ENCODE results near the gene PDIA5.

The PDIA5 gene

GRCh38 chr3:123120573-123120972, 53.7 kb downstream of the PDIA5 start:
- DNase-seq = no peak

DNA sequence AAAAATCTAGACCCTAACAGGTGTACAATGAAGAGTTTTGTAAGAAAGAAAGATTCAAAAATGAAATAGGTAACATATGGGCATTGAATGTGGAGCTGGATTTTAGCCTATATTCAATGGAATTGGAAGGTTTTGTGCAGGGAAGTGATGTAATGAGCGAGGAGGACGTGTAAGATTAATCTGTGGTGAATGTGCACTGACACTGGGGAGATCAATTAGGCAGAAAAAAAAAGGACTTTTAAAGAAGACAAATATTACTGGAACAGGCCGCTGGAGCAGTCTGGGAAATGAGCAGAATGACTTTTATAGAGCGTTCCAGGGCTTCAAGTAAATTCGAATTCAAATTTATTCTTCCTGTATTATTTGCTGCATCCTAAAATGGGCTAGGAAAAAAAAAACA, 55.2 kb downstream of the PDIA5 start:
- no peak for DNase-seq

DNA sequence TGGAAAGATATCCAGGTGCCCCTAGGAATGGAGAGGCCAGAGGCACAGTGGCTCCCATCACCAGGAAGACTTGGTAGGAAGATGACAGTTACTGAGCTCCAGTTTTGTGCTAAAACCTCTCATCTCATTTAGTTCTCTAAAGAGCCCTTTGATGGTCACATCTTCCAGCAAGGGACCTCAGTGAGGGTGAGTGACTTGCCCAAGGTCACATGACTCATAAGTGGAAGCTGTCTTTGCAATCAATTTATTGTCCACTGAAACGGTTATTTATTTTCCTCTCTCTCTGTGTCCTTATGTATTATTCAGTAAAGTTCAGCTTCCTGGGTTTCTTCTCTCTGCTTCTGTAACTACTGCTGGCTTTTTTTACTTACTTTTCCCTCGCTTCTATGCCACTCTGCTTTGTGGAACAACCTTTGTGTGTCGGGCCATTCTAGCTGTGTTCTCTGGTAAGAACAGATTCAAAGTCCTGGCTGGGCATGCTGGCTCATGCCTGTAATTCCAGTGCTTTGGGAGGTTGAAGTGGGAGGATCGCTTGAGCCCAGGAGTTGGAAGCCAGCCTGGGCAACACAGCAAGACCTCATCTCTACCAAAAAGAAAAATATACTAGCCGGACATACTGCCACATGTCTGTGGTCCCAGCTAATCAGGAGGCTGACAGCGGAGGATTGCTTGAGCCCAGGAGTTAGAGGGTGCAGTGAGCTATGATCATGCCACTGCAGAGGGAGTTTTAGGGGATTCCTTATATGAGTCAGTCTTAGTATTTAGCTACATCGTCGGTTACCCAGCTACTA, 55.9 kb downstream of the PDIA5 start:
- no peak for DNase-seq

DNA sequence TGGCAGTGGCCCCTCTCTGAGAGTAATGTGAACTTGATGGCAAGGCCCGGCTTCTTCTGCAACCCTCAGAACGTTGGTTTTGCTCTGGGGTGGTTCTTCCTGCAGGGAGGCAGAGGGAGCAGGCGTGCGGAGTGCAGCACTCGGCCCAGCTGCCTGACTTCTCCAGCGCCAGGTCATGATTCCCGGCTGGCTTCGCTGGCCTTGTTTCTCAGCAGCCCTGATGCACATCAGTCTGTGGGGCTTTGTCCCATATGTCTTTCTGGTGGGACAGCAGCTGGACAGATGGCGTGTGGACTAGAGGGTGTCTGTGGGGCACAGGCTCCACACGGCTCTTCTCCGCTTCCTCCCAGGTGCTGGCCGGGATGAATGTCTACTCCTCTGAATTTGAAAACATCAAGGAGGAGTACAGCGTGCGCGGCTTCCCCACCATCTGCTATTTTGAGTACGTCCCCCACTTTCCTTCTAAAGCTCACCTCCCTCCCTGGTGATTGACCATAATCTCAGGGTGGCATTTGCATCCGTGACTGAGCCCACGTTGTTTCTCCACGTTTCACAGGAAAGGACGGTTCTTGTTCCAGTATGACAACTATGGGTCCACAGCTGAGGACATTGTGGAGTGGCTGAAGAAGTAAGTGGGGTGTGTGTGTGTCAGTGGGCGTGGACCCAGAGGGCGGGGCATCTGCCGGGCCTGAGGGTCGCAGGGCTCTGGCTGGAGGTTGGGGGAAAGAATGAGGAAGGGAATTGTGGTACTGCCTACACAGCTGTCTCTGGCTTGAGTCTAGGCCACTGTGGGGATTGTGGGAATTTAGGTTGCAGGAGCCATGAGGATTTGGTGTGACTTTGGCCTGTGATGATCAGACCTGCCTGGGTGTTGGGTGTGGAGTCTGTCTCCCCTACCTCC, 57.1 kb downstream of the PDIA5 start:
- DNase-seq = no peak

DNA sequence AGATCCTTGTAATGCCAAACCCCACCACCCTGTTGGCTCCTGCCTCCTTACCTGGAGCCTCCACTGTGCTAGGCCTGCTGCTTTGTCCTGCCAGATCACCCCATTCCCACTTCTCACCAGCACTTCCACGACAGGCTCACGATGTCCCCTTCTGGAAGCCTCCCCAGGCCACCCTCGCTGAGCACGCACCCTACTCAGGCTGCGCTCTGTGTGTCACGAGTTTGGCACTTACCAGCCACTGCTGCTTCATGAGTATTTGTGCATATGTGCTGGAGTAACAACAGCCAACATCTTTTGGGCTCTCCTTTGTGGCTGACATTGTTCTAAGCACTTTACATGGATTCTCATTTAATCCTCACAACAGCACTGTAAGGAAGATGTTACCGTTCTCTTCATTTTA, 58.1 kb downstream of the PDIA5 start:
- no peak for DNase-seq

GRCh38 chr3:123126031-123126430, 59.2 kb downstream of the PDIA5 start:
- DNase-seq = no peak

DNA sequence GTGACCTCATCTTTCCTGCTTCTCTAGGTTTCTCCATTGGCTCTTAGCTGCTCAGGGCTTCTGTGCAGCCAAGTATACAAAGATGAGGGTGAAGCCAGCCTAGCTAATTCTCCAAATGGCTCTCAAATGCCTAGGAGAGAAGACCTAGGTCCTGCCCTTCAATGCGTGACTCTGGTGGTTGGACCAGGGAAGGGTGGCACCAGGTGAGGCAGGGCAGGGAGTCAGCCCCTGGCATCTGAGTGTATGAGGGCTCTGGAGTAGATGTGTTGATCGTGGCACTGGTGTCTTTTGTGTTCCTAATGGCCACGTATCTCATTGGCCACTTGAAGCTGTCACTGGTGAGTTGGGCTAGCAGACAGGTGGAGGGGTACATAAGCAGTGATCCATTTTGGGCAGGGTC, 59.8 kb downstream of the PDIA5 start:
- DNase-seq = no peak

DNA sequence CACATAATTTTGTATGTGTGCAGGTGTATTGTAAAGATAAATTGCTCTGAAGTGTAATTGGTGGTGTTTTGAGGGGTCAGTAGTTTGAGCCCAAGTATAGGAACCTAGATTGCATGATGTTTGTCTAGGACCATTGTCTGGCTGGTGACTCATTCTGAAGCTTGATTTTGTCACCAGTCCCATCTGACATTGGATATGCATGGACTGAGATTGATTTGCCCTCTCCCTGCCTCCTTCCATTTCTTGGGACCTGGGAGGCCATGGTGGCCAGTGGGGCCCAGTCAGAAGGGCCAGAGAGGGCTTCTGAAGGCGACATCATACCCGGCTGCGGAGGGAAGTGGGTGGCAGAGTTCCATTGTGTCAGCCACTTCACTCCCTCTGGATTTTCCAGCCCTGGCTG, 62.3 kb downstream of the PDIA5 start:
- no peak for DNase-seq

- DNase-seq = no peak
Observed at GRCh38 chr3:123129532-123129931, 62.7 kb downstream of the PDIA5 start.

- no peak for DNase-seq
Observed at GRCh38 chr3:123130079-123130750, 63.4 kb downstream of the PDIA5 start.

DNA sequence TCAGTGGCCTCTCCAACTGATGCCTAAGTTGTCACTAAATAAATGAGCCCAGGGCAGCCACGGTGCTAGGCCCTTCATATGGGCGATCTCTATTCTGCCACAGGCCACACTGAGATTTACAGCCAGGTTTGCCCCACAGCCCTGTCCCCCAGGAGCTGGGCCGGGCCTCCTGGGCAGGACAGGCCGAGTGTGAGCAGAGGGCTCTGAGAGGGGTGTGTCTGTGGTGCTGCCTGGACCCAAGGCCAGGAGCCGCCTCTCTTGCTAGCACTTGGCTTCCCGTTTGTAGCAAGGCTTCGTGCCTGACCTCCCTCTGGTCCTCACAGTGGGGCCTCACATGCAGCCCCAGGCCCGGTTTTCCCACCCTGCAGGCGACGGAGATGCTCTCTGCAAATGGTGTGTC, 67.8 kb downstream of the PDIA5 start:
- DNase-seq = no peak

DNA sequence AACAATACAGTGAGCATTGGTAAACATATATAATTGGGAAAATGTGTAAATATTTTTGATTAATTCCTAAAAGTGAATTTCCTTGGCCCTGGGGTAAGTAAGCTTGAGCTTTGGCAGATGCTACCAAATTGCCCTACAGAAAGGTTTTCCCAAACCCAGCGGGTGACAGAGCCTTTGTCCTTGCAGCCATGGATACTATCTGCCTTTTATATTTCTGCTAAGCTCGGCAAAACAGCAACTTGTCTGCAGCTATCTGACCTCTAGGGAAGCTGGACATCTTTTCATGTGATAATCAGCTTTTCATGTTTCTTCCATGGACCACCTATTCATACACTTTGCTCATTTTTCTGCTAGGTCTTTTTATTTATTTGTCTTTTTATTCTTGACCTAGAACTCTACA, 70.2 kb downstream of the PDIA5 start:
- no peak for DNase-seq

- DNase-seq = peak; percentile 83
Observed at GRCh38 chr3:123138839-123139444, 72.1 kb downstream of the PDIA5 start.

DNA sequence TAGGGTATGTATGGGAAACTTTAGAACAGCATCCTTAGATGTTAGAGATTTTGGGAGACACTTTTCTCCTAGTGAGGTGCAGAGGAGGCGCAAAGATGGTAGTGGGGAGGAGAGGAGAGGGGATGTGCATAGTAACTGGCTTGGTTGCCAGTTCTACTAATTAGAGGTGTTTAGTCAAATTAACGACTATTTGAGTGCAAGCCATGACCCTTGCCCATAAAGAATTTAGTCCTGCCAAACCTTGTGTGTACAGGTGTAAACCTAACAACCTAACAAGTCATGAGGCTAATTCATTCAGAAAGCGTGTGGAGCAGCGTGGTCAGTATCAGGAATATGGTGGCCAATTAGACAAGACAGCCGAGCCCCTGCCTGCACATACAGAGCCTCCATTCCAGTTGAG, 72.7 kb downstream of the PDIA5 start:
- DNase-seq = no peak

GRCh38 chr3:123140550-123140949, 73.7 kb downstream of the PDIA5 start:
- DNase-seq = no peak

GRCh38 chr3:123141276-123141675, 74.5 kb downstream of the PDIA5 start:
- DNase-seq = no peak

DNA sequence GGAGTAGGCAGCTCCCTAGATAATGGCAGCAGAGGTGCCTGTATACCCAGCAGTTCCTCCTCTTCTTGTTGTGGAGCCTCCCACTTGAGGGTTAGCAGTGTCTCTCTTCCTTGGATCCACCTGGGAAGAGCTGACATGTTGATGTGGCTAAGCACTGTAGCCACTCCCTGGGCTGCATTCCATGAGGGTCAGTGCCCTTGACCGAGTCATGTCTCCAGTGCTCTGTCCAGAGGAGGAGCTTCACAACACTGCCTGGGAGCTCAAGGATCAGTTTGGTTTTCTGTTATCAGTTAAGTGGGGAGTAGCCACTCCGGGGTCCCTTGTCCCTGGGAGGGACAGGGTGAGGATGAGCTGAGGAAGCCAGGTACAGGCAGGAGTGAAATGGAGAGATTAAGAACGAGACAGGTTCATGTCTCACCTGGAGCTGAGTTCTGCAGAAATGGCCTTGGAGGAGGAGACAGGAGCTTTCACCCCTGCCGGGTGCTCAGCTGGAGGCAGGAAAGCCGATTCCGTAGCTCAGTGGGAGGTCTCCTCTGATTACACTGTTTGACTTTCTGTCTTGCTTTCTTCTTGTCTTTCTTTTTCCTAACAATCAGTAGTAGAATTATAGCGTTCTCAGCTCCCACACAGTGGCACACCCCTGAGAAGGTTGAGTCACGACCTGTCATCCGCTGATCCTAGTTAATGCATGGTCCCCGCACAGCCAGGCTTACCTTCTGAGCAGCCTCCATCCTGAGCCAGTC, 77.0 kb downstream of the PDIA5 start:
- no peak for DNase-seq

GRCh38 chr3:123147754-123148535, 81.1 kb downstream of the PDIA5 start:
- no peak for DNase-seq

GRCh38 chr3:123148772-123149171, 81.9 kb downstream of the PDIA5 start:
- no peak for DNase-seq

- DNase-seq = no peak
Observed at GRCh38 chr3:123149525-123149924, 82.7 kb downstream of the PDIA5 start.
